ENCODE measurements around the gene PSMG2.

Gene PSMG2

GRCh38 chr18:12658426-12659138 is 44.3 kb upstream of the PSMG2 start:
- H3K4me3 ChIP-seq (replicated peaks in 1 of 2; ENCODE audit: low read depth in 2 of 2, low read length in 2 of 2), result peak overlapping the region; percentile 54 to 66
- no peak for TF ChIP-seq CTCF (IDR thresholded peaks at IDR 0.05; ENCODE audit: low read depth, low read length)
- DNase-seq (ENCODE audit: low read depth in 2 of 2), result peak; percentile 55 to 57

GRCh38 chr18:12659904-12660605 is 42.8 kb upstream of the PSMG2 start:
- peak; percentile 76 to 82 for DNase-seq (ENCODE audit: low read depth in 2 of 2)
- peak; percentile 90 for TF ChIP-seq CTCF (IDR thresholded peaks at IDR 0.05; ENCODE audit: low read depth, low read length)
- H3K4me3 ChIP-seq (replicated peaks in 1 of 2; ENCODE audit: low read depth in 2 of 2, low read length in 2 of 2), result no peak overlapping the region

GRCh38 chr18:12668041-12668440 is 34.8 kb upstream of the PSMG2 start:
- DNase-seq (ENCODE audit: low read depth in 2 of 2), result no peak
- no peak for TF ChIP-seq CTCF (IDR thresholded peaks at IDR 0.05; ENCODE audit: low read depth, low read length)
- no peak overlapping the region for H3K4me3 ChIP-seq (replicated peaks in 1 of 2; ENCODE audit: low read depth in 2 of 2, low read length in 2 of 2)

- DNase-seq (ENCODE audit: low read depth in 2 of 2), result peak; percentile 62 to 73
- no peak overlapping the region for H3K4me3 ChIP-seq (replicated peaks in 1 of 2; ENCODE audit: low read depth in 2 of 2, low read length in 2 of 2)
- TF ChIP-seq CTCF (IDR thresholded peaks at IDR 0.05; ENCODE audit: low read depth, low read length), result no peak
These were observed 23.6 kb upstream of the PSMG2 start for GRCh38 chr18:12679183-12679786.

- TF ChIP-seq CTCF (IDR thresholded peaks at IDR 0.05; ENCODE audit: low read depth, low read length), result no peak
- DNase-seq (ENCODE audit: low read depth in 2 of 2), result peak; percentile 40 to 43
- no peak overlapping the region for H3K4me3 ChIP-seq (replicated peaks in 1 of 2; ENCODE audit: low read depth in 2 of 2, low read length in 2 of 2)
These were observed 16.7 kb upstream of the PSMG2 start for GRCh38 chr18:12686100-12686499.

GRCh38 chr18:12689256-12689850 is 13.5 kb upstream of the PSMG2 start:
- TF ChIP-seq CTCF (IDR thresholded peaks at IDR 0.05; ENCODE audit: low read depth, low read length), result no peak
- no peak overlapping the region for H3K4me3 ChIP-seq (replicated peaks in 1 of 2; ENCODE audit: low read depth in 2 of 2, low read length in 2 of 2)
- DNase-seq (ENCODE audit: low read depth in 2 of 2), result no peak
